H1 (cell line): ENCODE data around the gene DDX18. TPM values are rescaled to one million over a fixed set of nuclear protein-coding genes. Genes with fewer than 3 reads are reported as not detected.

Experiments used
- ASH2L ChIP-seq: fragments of 200-600, 300-600 bp; sonication (generic); IDR thresholded peaks from one replicate; pipeline ENCODE4 v1.7.1; 2017; ENCODE audit warnings: low read length
- CHD7 ChIP-seq: fragments of 300-600 bp; sonication (generic); IDR thresholded peaks from 2 replicates; pipeline ENCODE4 v1.7.1; 2012; ENCODE audit warnings: low read length, moderate library complexity, mild to moderate bottlenecking, inconsistent platforms; ENCODE audit not compliant: insufficient replicate concordance
- CREB1 ChIP-seq: IDR thresholded peaks from 2 replicates; pipeline ENCODE4 v1.6.1; 2012; ENCODE audit warnings: inconsistent platforms
- EZH2 ChIP-seq: fragments of 200-600 bp; sonication (generic); IDR thresholded peaks from 2 replicates; pipeline ENCODE4 v1.7.1; 2012; ENCODE audit warnings: low read depth, mild to moderate bottlenecking, moderate library complexity, low read length, inconsistent platforms; ENCODE audit not compliant: severe bottlenecking
- HDAC6 ChIP-seq: IDR thresholded peaks from one replicate; pipeline ENCODE4 v1.7.1; 2012; ENCODE audit warnings: low read depth, mild to moderate bottlenecking, inconsistent platforms, low read length, moderate library complexity
- JUN ChIP-seq: IDR thresholded peaks from 2 replicates; pipeline ENCODE4 v1.6.1; 2011; ENCODE audit warnings: low read depth, mild to moderate bottlenecking, improper control_type of control experiment, low read length
- RXRA ChIP-seq: IDR thresholded peaks from 2 replicates; pipeline ENCODE4 v1.6.1; 2011; ENCODE audit warnings: low read depth, mild to moderate bottlenecking, low read length, moderate library complexity; ENCODE audit not compliant: insufficient read depth
- SAP30 ChIP-seq: fragments of 300-600 bp; sonication (generic); IDR thresholded peaks from 2 replicates; pipeline ENCODE4 v1.7.1; 2012; ENCODE audit warnings: low read length, moderate library complexity, mild to moderate bottlenecking, inconsistent platforms; ENCODE audit not compliant: insufficient read depth, insufficient replicate concordance
- SP4 ChIP-seq: IDR thresholded peaks from 2 replicates; pipeline ENCODE4 v1.6.1; 2012; ENCODE audit warnings: low read length, inconsistent platforms
- TAF1 ChIP-seq: IDR thresholded peaks from 2 replicates; pipeline ENCODE4 v1.6.1; 2011; ENCODE audit warnings: mild to moderate bottlenecking, low read depth, low read length
- polyA plus RNA-seq, 7 experiments: library from polyadenylated mRNA; depleted of rRNA in 3 of 7; stranded (reverse) in 5 of 7; unstranded in 2 of 7; fragments of >200 nt in 5 of 7; fragments of 200-250 nt in 2 of 7; gene quantifications; 1 replicate in 5 of 7; 2 replicates in 1 of 7; 4 replicates in 1 of 7; pipeline versions ENCODE4 v1.2.1 to v1.2.3, GENCODE V29; 2011 to 2013; ENCODE audit warnings: missing spikeins in 2 of 7, mixed read lengths in 2 of 7
- total RNA-seq: library from RNA; stranded (reverse); fragmentation: NEBNext Ultra II Directional; extraction: Animal tissue kit (Norgen Biotek cat#: 25700); gene quantifications from 2 replicates; pipeline ENCODE4 v1.2.1, GENCODE V29; 2021

Gene DDX18
- total and polyA plus RNA-seq, 2 of the 8 experiments (the other 6 are each of a cell fraction or from before 2014, with no cell fraction given): 31.3 to 119 TPM

- TF ChIP-seq JUN (no peak), HDAC6 (no peak), ASH2L (no peak), SAP30 (no peak), SP4 (no peak), TAF1 (no peak), EZH2 (no peak), CHD7 (no peak), RXRA (no peak), CREB1 (no peak)
Observed at GRCh38 chr2:117855886-117856285, 41.4 kb downstream of the DDX18 start (continued).
